T-helper 2 cell treated with Interferon-gamma antibody and Interleukin-4, amounts not matched to agents 100 ng/mL and 5 ng/mL, for 36 hours (primary cell): ENCODE measurements around the gene WWOX. TPM values are rescaled to one million over a fixed set of nuclear protein-coding genes. Genes with fewer than 3 reads are reported as not detected.

ENCODE experiments used
- intact Hi-C: fragments of 100-400 bp; cut with micrococcal nuclease; formaldehyde crosslinking; loops from one replicate; pipeline ENCODE4 v1.15.1; 2023
- total RNA-seq: library from RNA; stranded (reverse); gene quantifications from 2 replicates; pipeline ENCODE4 v1.2.3, GENCODE V29; 2022

The WWOX gene
- total RNA-seq, 1 donor from 2014 or later, result 26.3 TPM

DNA sequence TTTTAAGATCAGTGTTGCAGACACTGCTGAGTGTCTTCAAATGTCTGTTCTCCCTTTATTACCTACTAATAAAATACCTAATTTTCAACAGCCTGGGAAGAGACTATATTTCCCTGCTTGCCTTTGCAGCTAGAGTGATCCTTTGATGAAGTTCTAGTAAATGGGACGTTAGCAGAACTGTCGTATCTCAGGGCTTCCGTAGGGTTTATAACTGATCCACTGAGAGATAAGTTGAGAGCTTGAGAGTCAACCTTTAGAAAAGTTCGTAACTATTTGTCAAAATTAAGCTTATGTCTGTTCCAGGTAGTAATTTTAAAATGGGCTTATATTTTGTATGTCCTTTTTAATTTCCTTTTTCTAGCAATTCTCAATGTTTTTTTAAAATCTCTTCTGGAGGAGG, 974.1 kb downstream of the WWOX start:
- intact Hi-C loops, result no loop called here

GRCh38 chr16:79074541-79074940, 975.1 kb downstream of the WWOX start:
- intact Hi-C loops, result no loop called here

GRCh38 chr16:79074951-79075350, 975.5 kb downstream of the WWOX start:
- intact Hi-C loops, result no loop called here

- intact Hi-C loops, result no loop called here
Measured at GRCh38 chr16:79076047-79076767, 976.8 kb downstream of the WWOX start.

- intact Hi-C loops, result no loop called here
Measured at GRCh38 chr16:79077346-79077745, 977.9 kb downstream of the WWOX start.

GRCh38 chr16:79079656-79080420, 980.4 kb downstream of the WWOX start:
- intact Hi-C loops, result no loop called here

- intact Hi-C loops, result no loop called here
Measured at GRCh38 chr16:79081297-79082066, 982.0 kb downstream of the WWOX start.

GRCh38 chr16:79082970-79083369, 983.5 kb downstream of the WWOX start:
- intact Hi-C loops, result no loop called here

DNA sequence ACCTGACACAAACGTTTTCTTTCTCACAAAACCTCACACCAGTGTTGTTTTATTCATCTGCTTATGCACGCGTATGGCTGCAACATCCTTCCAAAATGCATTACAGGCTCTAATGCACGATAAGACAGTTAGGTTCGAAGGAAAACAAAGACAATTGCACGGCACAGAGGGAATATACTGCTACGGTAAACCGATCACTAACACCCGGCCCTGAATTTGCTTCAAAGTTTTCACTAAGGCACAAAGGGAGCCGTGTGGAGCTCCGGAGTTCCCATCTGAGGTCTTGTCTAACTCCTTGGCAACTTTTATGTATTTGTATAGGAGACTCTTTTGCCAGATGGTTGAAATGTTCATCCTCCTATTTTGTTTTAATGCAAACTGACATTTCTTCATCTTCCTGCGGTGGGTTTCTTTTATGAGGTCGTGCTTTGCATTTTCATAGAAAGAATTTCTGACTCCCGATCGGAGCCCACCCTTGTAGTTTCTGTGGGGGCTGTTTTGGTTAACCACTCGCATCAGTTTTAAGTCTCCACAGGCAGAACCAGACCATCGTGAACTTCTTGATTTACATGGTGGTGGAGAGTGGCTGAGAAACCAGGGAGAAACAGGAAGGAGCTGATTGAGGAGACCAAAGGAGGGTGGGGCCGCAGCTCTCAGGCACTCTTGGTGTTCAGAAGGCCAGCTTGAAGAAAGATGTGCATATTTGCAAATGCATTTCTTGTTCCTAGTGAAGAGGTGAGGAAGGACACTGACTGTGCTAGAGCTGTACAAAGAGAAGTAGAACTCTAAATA, 984.2 kb downstream of the WWOX start:
- intact Hi-C loops, result no loop called here

- intact Hi-C loops, result loop anchor here (5.0 kb wide), 1 partner anchor 312 kb away; no protein-coding TSS in a partner anchor
Measured at GRCh38 chr16:79088971-79089370, 989.5 kb downstream of the WWOX start.

DNA sequence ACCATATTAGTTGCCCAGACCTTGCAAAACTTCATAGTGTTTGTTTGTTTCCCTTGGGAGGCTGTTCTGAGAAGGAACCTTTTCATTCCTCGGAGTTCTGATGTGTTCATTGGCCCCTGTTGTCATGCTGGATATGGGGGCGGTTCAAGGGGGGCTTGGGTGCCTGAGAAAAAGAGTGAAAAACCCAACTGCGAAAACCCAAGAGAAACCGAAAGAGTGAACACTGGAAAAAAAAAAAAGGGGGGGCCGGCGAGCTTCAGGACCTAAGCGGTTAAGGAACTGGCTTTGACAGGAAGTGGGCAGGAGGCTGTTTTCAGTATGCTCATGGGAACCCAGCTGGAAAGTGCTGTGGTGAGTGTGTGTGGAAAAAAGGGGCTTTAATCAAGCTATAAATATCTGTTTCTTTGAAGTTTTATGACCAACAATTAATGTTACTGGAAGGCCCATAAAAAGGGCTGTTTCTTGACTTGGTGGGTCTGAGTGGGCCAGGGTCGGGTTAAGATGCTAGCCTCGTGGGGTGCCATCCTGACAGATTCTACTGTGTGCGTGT, 990.4 kb downstream of the WWOX start:
- intact Hi-C loops, result loop anchor here (2.0 to 5.0 kb wide), 4 partner anchors 67 to 512 kb away; partner anchors contain the start of gene MAF

DNA sequence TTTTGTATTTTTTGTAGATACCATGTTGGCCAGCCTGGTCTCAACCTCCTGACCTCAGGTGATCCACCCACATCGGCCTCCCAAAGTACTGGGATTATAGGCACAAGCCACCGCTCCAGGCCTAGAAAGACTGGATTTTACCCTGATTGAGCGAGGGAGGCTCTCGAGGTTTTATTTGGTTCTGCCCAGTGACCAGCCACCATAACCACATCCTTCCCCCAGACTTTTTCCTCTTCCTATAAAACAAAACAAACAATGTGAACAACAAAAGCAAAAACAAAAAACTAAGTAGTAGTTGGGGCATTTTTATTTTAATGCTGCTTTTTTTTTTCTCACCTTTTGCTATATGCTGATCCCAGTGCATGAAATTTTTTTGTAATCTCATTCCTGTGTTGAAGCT, 991.5 kb downstream of the WWOX start:
- intact Hi-C loops, result loop anchor here (2.0 to 5.0 kb wide), 3 partner anchors 66 to 511 kb away; partner anchors contain the start of gene MAF

- intact Hi-C loops, result loop anchor here (5.0 kb wide), 2 partner anchors 64 to 509 kb away; partner anchors contain the start of gene MAF
Measured at GRCh38 chr16:79092846-79093245, 993.4 kb downstream of the WWOX start.

DNA sequence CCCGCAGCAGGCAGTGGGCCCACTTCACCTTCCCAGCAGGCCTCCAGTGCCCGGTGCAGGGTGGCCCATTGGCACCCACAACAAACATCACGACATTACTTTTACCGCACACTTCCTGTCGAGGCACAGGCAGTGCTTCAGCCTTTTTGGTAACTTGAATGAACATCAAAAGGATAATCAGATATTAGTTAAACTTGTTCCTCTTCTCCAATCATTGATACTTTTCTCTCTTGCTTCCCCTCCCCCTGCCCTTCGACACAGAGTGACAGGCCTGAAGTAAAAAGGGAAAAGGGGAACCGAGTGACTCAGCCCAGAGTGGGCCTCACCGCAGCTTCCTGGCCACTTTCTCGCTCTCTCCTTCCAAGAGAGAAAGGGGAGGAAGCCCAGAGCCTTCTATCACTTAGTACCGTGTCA, 994.1 kb downstream of the WWOX start:
- intact Hi-C loops, result loop anchor here (5.0 kb wide), 2 partner anchors 64 to 509 kb away; partner anchors contain the start of gene MAF

GRCh38 chr16:79096246-79096645, 996.8 kb downstream of the WWOX start:
- intact Hi-C loops, result no loop called here

DNA sequence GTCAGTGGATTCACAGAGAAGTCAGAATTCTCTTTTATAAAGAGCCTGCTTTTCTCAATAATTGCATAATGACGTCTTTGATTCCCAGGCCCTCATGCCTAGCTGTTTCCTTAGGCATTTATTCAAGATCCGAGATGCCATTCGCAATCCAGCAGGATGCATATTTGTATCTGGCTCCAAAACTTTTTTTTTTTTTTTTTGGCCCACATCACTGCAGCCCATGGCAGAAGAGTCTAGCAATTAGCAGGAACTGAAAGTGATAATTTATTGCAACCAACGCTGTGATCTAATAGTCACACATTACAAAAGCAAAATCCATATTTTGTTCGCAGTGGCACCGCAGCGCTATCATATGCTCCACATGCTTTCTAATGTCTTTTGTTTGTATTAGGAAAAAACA, 997.7 kb downstream of the WWOX start:
- intact Hi-C loops, result no loop called here

- intact Hi-C loops, result no loop called here
Measured at GRCh38 chr16:79097771-79098170, 998.3 kb downstream of the WWOX start.

DNA sequence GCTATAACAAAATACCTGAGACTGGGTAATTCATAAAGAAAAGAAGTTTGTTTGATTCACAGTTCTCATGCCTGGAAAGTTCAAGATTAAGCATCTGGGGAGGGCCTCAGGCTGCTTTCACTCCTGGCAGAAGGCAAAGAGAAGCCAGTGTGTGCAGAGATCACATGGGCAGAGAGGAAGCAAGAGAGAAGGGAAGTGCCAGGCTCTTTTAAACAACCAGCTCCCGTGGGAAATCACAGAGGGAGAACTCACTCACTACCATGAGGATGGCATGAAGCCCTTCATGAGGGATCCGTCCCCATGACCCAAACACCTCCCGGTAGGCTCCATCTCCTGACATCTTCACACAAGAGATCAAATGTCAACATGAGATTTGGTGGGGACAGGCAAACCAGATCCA, 999.5 kb downstream of the WWOX start:
- intact Hi-C loops, result no loop called here

DNA sequence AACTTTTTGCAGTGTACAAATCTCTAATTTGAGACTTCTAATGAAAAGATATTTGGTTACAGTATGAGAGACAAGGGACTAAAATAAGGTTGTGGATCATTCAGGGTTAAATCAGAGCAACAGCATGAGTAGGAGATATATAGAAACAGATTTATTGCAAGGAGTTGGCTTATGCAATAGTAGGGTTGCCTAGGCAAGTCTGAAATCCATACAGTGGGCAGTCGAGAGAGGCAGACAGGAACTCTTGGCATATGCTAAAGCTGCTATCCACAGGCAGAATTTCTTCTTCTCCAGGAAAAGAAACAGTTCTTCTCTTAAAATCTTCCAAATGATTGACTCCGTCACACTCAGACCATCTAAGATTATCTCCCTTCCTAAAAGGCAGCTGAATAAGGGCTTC, 1000.3 kb downstream of the WWOX start:
- intact Hi-C loops, result no loop called here

DNA sequence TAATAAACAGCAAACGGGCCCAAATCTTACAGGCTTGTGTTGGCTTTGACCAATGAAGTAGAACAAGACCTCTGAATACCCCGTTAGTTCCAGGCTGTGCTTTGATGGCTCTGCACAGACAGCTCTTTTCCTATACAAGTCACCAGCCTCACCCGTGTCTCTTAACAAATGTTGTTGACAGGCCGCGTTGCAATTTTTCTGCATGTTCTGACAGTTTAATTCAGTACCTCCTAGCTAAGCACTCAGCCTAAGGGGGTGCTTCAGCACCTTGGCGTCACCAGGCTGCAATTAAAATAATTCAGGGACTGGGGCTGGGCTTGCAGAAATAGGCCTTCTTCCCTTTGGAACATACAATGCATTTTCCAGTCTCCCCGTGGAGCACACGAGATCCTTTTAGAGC, 1001.0 kb downstream of the WWOX start:
- intact Hi-C loops, result no loop called here

- intact Hi-C loops, result no loop called here
Measured at GRCh38 chr16:79101491-79101890, 1002.0 kb downstream of the WWOX start.
